Measurements from ENCODE around the gene SETX.

GRCh38 chr9:132309056-132309455 is 45.7 kb downstream of the SETX start:
- no peak for TF ChIP-seq SPI1 (IDR thresholded peaks at IDR 0.05; ENCODE audit: low read depth, low read length)
- TF ChIP-seq POU2F2 (IDR thresholded peaks at IDR 0.05; ENCODE audit: low read depth, low read length), result no peak
- no peak for TF ChIP-seq TAF1 (IDR thresholded peaks at IDR 0.05; ENCODE audit: low read depth, low read length)
- TF ChIP-seq POLR2AphosphoS5 (IDR thresholded peaks at IDR 0.05; ENCODE audit: low read depth, low read length), result no peak

All from GM12891 (cell line).